Measurements from ENCODE around the gene PHAX.
"Not testable (repeated sequence)": the region's sequence is repeated elsewhere in the genome, so short reads cannot be mapped to it uniquely, and the experiment has no call there.

DNA sequence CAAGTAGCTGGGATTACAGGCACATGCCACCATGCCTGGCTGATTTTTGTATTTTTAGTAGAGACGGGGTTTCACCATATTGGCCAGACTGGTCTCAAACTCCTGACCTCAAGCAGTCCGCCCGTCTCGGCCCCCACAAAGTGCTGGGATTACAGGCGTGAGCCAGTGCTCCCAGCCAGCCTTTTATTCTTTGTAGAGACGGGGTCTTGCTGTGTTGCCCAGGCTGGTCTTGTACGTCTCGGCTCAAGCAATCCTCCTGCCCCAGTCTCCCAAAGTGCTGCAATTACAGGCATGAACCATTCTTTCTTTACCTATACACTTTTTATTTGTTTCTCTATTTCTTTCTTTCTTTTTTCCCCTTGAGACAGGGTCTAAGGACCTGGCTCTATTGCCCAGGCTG is 16.9 kb downstream of the PHAX start:
- not testable (repeated sequence) for TF ChIP-seq POLR2A, POLR2AphosphoS5 (IDR thresholded peaks at IDR 0.05)
- TF ChIP-seq, protein P1, sequence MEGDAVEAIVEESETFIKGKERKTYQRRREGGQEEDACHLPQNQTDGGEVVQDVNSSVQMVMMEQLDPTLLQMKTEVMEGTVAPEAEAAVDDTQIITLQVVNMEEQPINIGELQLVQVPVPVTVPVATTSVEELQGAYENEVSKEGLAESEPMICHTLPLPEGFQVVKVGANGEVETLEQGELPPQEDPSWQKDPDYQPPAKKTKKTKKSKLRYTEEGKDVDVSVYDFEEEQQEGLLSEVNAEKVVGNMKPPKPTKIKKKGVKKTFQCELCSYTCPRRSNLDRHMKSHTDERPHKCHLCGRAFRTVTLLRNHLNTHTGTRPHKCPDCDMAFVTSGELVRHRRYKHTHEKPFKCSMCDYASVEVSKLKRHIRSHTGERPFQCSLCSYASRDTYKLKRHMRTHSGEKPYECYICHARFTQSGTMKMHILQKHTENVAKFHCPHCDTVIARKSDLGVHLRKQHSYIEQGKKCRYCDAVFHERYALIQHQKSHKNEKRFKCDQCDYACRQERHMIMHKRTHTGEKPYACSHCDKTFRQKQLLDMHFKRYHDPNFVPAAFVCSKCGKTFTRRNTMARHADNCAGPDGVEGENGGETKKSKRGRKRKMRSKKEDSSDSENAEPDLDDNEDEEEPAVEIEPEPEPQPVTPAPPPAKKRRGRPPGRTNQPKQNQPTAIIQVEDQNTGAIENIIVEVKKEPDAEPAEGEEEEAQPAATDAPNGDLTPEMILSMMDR (IDR thresholded peaks at IDR 0.05): not testable (repeated sequence)

All from suprapubic skin (tissue), 4 donors.